ENCODE data around the gene DSG4. TPM values are rescaled to one million over a fixed set of nuclear protein-coding genes. Genes with fewer than 3 reads are reported as not detected.

DSG4 gene
- total RNA-seq, 1 donor from 2014 or later = not detected

GRCh38 chr18:31369478-31369877 lies 7.1 kb upstream of the DSG4 start:
- H3K27me3 ChIP-seq = no peaks in the 10 kb centered on the region
- H3K4me1 ChIP-seq = no peaks in the 10 kb centered on the region
- H3K9ac ChIP-seq = no peak overlapping the region
- H3K4me2 ChIP-seq = no peak overlapping the region
- no peaks in the 10 kb centered on the region for H3K9me3 ChIP-seq (ENCODE audit: low read depth)
- no peak for TF ChIP-seq CTCF (IDR thresholded peaks at IDR 0.05)
- no peak for TF ChIP-seq EZH2 (IDR thresholded peaks at IDR 0.05)
- no peak for TF ChIP-seq EZH2phosphoT487 (IDR thresholded peaks at IDR 0.05)
- Mint-ChIP-seq H3K4me3 (no peak overlapping the region), H3K27ac (no peak overlapping the region), H3K9me3 (no peaks in the 10 kb centered on the region), H3K36me3 (no peaks in the 10 kb centered on the region), H3K4me1 (no peaks in the 10 kb centered on the region), H3K27me3 (ENCODE audit: insufficient read depth, low read depth) (no peaks in the 10 kb centered on the region)
- no peaks in the 10 kb centered on the region for H4K20me1 ChIP-seq (ENCODE audit: low read depth)
- no peaks in the 10 kb centered on the region for H3F3A ChIP-seq (ENCODE audit: low read depth)
- no peaks in the 10 kb centered on the region for H3K36me3 ChIP-seq
- H3K79me2 ChIP-seq (ENCODE audit: low read depth) = no peaks in the 10 kb centered on the region
- H2AFZ ChIP-seq (replicated peaks) = no peak overlapping the region
- DNase-seq (ENCODE audit: low spot score) = no peak
- no peak overlapping the region for H3K27ac ChIP-seq
- H3K4me3 ChIP-seq = no peak overlapping the region

- H3K27me3 Mint-ChIP-seq (ENCODE audit: insufficient read depth, low read depth) = no peaks in the 10 kb centered on the region
- Histone ChIP-seq H3K9ac (no peak overlapping the region), H4K20me1 (ENCODE audit: low read depth) (no peaks in the 10 kb centered on the region), H3K36me3 (no peaks in the 10 kb centered on the region), H3K4me3 (no peak overlapping the region), H3K27me3 (no peaks in the 10 kb centered on the region), H3K9me3 (ENCODE audit: low read depth) (no peaks in the 10 kb centered on the region), H3K79me2 (ENCODE audit: low read depth) (no peaks in the 10 kb centered on the region), H3K4me1 (no peaks in the 10 kb centered on the region), H3F3A (ENCODE audit: low read depth) (no peaks in the 10 kb centered on the region), H3K27ac (no peak overlapping the region), H3K4me2 (no peak overlapping the region), H2AFZ (replicated peaks) (no peak overlapping the region)
- H3K27ac Mint-ChIP-seq = no peak overlapping the region
- no peak for DNase-seq (ENCODE audit: low spot score)
- no peak overlapping the region for H3K4me3 Mint-ChIP-seq
- H3K4me1 Mint-ChIP-seq = no peaks in the 10 kb centered on the region
- H3K9me3 Mint-ChIP-seq = no peaks in the 10 kb centered on the region
- H3K36me3 Mint-ChIP-seq = no peaks in the 10 kb centered on the region
- TF ChIP-seq CTCF (IDR thresholded peaks at IDR 0.05) = no peak
- TF ChIP-seq EZH2 (IDR thresholded peaks at IDR 0.05) = no peak
- no peak for TF ChIP-seq EZH2phosphoT487 (IDR thresholded peaks at IDR 0.05)
These were observed 4.6 kb upstream of the DSG4 start for GRCh38 chr18:31371989-31372388.

- Mint-ChIP-seq H3K27me3 (ENCODE audit: insufficient read depth, low read depth) (no peaks in the 10 kb centered on the region), H3K9me3 (no peaks in the 10 kb centered on the region), H3K27ac (no peak overlapping the region), H3K36me3 (no peaks in the 10 kb centered on the region), H3K4me3 (no peak overlapping the region), H3K4me1 (no peaks in the 10 kb centered on the region)
- Histone ChIP-seq H3K79me2 (ENCODE audit: low read depth) (no peaks in the 10 kb centered on the region), H3K4me3 (no peak overlapping the region), H3K9me3 (ENCODE audit: low read depth) (no peaks in the 10 kb centered on the region), H3K27ac (no peak overlapping the region), H3K4me2 (no peak overlapping the region), H3K27me3 (no peaks in the 10 kb centered on the region), H4K20me1 (ENCODE audit: low read depth) (no peaks in the 10 kb centered on the region), H3K4me1 (no peaks in the 10 kb centered on the region), H2AFZ (replicated peaks) (no peak overlapping the region), H3F3A (ENCODE audit: low read depth) (no peaks in the 10 kb centered on the region), H3K36me3 (no peaks in the 10 kb centered on the region), H3K9ac (no peak overlapping the region)
- no peak for DNase-seq (ENCODE audit: low spot score)
- no peak for TF ChIP-seq CTCF (IDR thresholded peaks at IDR 0.05)
- no peak for TF ChIP-seq EZH2 (IDR thresholded peaks at IDR 0.05)
- TF ChIP-seq EZH2phosphoT487 (IDR thresholded peaks at IDR 0.05) = no peak
These were observed 2.9 kb upstream of the DSG4 start for GRCh38 chr18:31373641-31374040.
